ENCODE data around the gene TRUB2. TPM values are rescaled to one million over a fixed set of nuclear protein-coding genes. Genes with fewer than 3 reads are reported as not detected.

The TRUB2 gene
- total RNA-seq, 1 donor from 2014 or later: 11.3 TPM

GRCh38 chr9:128361296-128361985, 39.2 kb upstream of the TRUB2 start:
- Histone ChIP-seq H3K36me3 (peaks cover 0 to 7% of the 10 kb centered on the region in 2 donors), H3K27me3 (no peaks in the 10 kb centered on the region), H3K9me3 (no peaks in the 10 kb centered on the region), H3K4me3 (peak overlapping the region; percentile 36 to 41), H3K27ac (peak overlapping the region; percentile 75), H3K4me1 (peaks cover 33% of the 10 kb centered on the region)
- intact Hi-C loops (cut with DNase I): loop anchor here (10.0 kb wide), 1 partner anchor 53 kb away; no protein-coding TSS in a partner anchor
- TF ChIP-seq CTCF (IDR thresholded peaks at IDR 0.05): no peak
- TF ChIP-seq POLR2A (IDR thresholded peaks at IDR 0.05): no peak
- TF ChIP-seq POLR2AphosphoS5 (IDR thresholded peaks at IDR 0.05; ENCODE audit: insufficient read depth in 1 of 2, low read depth in 1 of 2): no peak
- no peak for DNase-seq (ENCODE audit: extremely low spot score in 2 of 2)

- DNase-seq (ENCODE audit: extremely low spot score in 2 of 2): no peak
- Histone ChIP-seq H3K36me3 (peaks cover 0 to 13% of the 10 kb centered on the region in 2 donors), H3K27me3 (no peaks in the 10 kb centered on the region), H3K9me3 (no peaks in the 10 kb centered on the region), H3K27ac (no peak overlapping the region), H3K4me1 (peaks cover 33% of the 10 kb centered on the region), H3K4me3 (no peak overlapping the region)
- intact Hi-C loops (cut with DNase I): loop anchor here (10.0 kb wide), 1 partner anchor 54 kb away; no protein-coding TSS in a partner anchor
- TF ChIP-seq POLR2A (IDR thresholded peaks at IDR 0.05) (no peak), POLR2AphosphoS5 (IDR thresholded peaks at IDR 0.05; ENCODE audit: insufficient read depth in 1 of 2, low read depth in 1 of 2) (no peak), CTCF (IDR thresholded peaks at IDR 0.05) (no peak)
Measured at GRCh38 chr9:128360826-128361225, 38.6 kb upstream of the TRUB2 start.

GRCh38 chr9:128358861-128359260, 36.6 kb upstream of the TRUB2 start:
- peaks cover 19% of the 10 kb centered on the region for H3K4me1 ChIP-seq
- intact Hi-C loops (cut with DNase I): no loop called here
- H3K27ac ChIP-seq: no peak overlapping the region
- no peak for TF ChIP-seq POLR2AphosphoS5 (IDR thresholded peaks at IDR 0.05; ENCODE audit: insufficient read depth in 1 of 2, low read depth in 1 of 2)
- TF ChIP-seq CTCF (IDR thresholded peaks at IDR 0.05): no peak
- no peaks in the 10 kb centered on the region for H3K9me3 ChIP-seq
- peaks cover 0 to 28% of the 10 kb centered on the region in 2 donors for H3K36me3 ChIP-seq
- H3K27me3 ChIP-seq: no peaks in the 10 kb centered on the region
- no peak for DNase-seq (ENCODE audit: extremely low spot score in 2 of 2)
- no peak overlapping the region for H3K4me3 ChIP-seq

- intact Hi-C loops (cut with DNase I): no loop called here
- Histone ChIP-seq H3K36me3 (peaks cover 0 to 32% of the 10 kb centered on the region in 2 donors), H3K4me3 (no peak overlapping the region), H3K4me1 (peaks cover 19% of the 10 kb centered on the region), H3K27ac (no peak overlapping the region), H3K27me3 (no peaks in the 10 kb centered on the region), H3K9me3 (no peaks in the 10 kb centered on the region)
- DNase-seq (ENCODE audit: extremely low spot score in 2 of 2): no peak
- TF ChIP-seq POLR2A (IDR thresholded peaks at IDR 0.05) (no peak), CTCF (IDR thresholded peaks at IDR 0.05) (no peak), POLR2AphosphoS5 (IDR thresholded peaks at IDR 0.05; ENCODE audit: insufficient read depth in 1 of 2, low read depth in 1 of 2) (no peak)
Measured at GRCh38 chr9:128358090-128358489, 35.8 kb upstream of the TRUB2 start.

GRCh38 chr9:128355451-128355850, 33.2 kb upstream of the TRUB2 start:
- H3K36me3 ChIP-seq: peaks cover 0 to 43% of the 10 kb centered on the region in 2 donors

More at GRCh38 chr9:128355451-128355850, 33.2 kb upstream of the TRUB2 start:
- no peak for DNase-seq (ENCODE audit: extremely low spot score in 2 of 2)
- no peak overlapping the region for H3K4me3 ChIP-seq
- no peak overlapping the region for H3K27ac ChIP-seq
- no peak for TF ChIP-seq POLR2A (IDR thresholded peaks at IDR 0.05)
- no peak for TF ChIP-seq CTCF (IDR thresholded peaks at IDR 0.05)
- TF ChIP-seq POLR2AphosphoS5 (IDR thresholded peaks at IDR 0.05; ENCODE audit: insufficient read depth in 1 of 2, low read depth in 1 of 2): no peak
- intact Hi-C loops (cut with DNase I): no loop called here
- H3K9me3 ChIP-seq: no peaks in the 10 kb centered on the region
- H3K27me3 ChIP-seq: no peaks in the 10 kb centered on the region
- no peaks in the 10 kb centered on the region for H3K4me1 ChIP-seq

All from vagina (tissue), 2 donors.